Hippocampal formation (tissue), 2 donors: ENCODE results near the gene RNF40.

Source experiments
- DNase-seq, 2 donors: peaks; one replicate each; lab custom pipeline; 2025; lab: John Stamatoyannopoulos, UW

RNF40 gene

GRCh38 chr16:30761928-30762902 lies at the start of gene RNF40, which contains the start of gene CFAP119:
RNF40 (plus strand) TSS chr16:30762322; CDS start chr16:30762546, 224 bp downstream.
CFAP119 (minus strand) TSS chr16:30762062; CDS start chr16:30761748, 314 bp downstream.
- peak; percentile 95 to 97 for DNase-seq

- no peak for DNase-seq
Measured at GRCh38 chr16:30715750-30716445, 46.2 kb upstream of the RNF40 start.

GRCh38 chr16:30720086-30720485 lies 42.0 kb upstream of the RNF40 start:
- DNase-seq: no peak

- no peak for DNase-seq
Measured at GRCh38 chr16:30720694-30721093, 41.4 kb upstream of the RNF40 start.

- DNase-seq: no peak
Measured at GRCh38 chr16:30721167-30721566, 41.0 kb upstream of the RNF40 start.

- no peak for DNase-seq
Measured at GRCh38 chr16:30721606-30722005, 40.5 kb upstream of the RNF40 start.

- DNase-seq: no peak
Measured at GRCh38 chr16:30722443-30722842, 39.7 kb upstream of the RNF40 start.

GRCh38 chr16:30722916-30723315 lies 39.2 kb upstream of the RNF40 start:
- DNase-seq: no peak

GRCh38 chr16:30723725-30724355 lies 38.3 kb upstream of the RNF40 start:
- no peak for DNase-seq

GRCh38 chr16:30724641-30725417 lies 37.3 kb upstream of the RNF40 start:
- DNase-seq: no peak

- DNase-seq: no peak
Measured at GRCh38 chr16:30725418-30725792, 36.7 kb upstream of the RNF40 start.

GRCh38 chr16:30728321-30728720 lies 33.8 kb upstream of the RNF40 start:
- no peak for DNase-seq

- DNase-seq: peak in 1 of 2 donors; percentile 1
Measured at GRCh38 chr16:30728899-30729672, 33.0 kb upstream of the RNF40 start.

GRCh38 chr16:30731411-30731810 lies 30.7 kb upstream of the RNF40 start:
- DNase-seq: no peak

GRCh38 chr16:30736995-30737793 lies 24.9 kb upstream of the RNF40 start:
- DNase-seq: no peak

GRCh38 chr16:30737794-30738648 lies 24.1 kb upstream of the RNF40 start:
- no peak for DNase-seq

GRCh38 chr16:30738984-30739951 lies 22.9 kb upstream of the RNF40 start:
- no peak for DNase-seq
